ENCODE measurements around the gene ZNF865.
"Not testable (repeated sequence)": the region's sequence is repeated elsewhere in the genome, so short reads cannot be mapped to it uniquely, and the experiment has no call there.

The ZNF865 gene

DNA sequence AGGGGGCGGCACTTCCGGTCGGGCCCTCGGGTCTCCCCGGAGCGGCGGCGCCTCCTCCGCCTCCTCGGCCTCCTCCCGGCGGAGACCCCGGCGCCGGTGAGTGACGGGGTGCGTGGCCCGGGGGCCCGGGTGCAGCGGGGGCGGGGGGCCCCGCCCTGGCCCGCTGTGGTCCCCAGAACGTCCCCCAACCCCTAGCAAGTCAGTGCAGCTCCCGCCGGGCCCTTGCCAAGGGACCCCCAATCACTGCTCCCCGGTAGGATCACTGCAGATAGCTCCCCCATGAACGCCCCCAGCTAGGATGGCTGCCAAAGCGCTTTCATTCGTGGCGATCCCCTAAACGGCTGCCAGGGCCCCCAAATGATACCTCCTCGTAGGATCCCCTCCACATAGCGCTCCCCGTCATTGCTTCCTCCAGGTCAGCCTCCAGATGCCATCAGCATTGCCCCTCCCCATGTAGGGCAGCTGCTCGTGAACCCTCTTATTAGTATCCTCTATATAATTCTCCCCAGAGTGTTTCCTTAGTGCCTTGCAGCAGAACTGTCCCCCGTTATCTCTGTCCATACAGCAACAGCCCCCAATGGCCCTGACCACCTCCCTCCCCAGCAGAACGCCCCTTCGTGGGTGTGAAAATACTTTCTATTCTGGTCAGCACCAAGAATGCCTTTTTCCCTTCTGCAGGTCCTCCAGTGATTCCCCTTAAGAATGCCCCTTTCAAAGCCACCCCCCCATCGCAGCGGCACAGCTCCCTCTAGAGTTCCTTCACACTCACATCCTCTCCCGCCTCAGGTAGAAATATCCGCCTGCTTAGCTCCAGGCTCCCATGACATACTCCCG lies at the start of gene ZNF865:
Gene ZNF865 (plus strand): TSS at position 11 of the 834 bp plus-strand sequence. CDS start 7,972 bp downstream, outside the sequence.
- peaks cover 40% of the 10 kb centered on the region for H3K4me1 Mint-ChIP-seq (ENCODE audit: low read depth)

DNA sequence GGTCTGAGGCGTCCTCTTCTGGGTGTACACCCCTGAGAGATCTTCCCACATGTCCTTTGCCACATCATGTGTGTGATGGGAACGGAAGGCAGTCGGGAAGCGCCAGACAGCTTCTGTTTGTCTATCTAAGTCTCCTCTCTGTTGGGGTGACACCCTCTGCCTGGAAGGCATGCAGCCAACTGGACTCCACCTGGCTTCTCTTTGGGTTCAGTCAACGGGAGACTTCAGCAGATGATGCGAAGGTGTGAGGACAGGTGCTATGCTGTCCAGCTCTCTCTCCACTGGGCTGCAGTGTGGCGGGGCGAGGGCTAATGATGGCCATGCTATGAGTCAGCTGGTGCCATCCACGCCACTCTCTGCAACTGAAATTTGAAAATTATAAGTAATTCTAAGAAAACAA lies 45.8 kb upstream of the ZNF865 start:
- no peak overlapping the region for H3K4me3 Mint-ChIP-seq
- H3K9me3 Mint-ChIP-seq, result no peaks in the 10 kb centered on the region
- H3K27ac Mint-ChIP-seq, result no peak overlapping the region
- DNase-seq (ENCODE audit: low spot score), result no peak
- no peaks in the 10 kb centered on the region for H3K27me3 Mint-ChIP-seq (ENCODE audit: low read depth)
- H3K36me3 Mint-ChIP-seq (ENCODE audit: low read depth), result no peaks in the 10 kb centered on the region
- H3K4me1 Mint-ChIP-seq (ENCODE audit: low read depth), result no peaks in the 10 kb centered on the region

More for the DNA sequence above, at the start of gene ZNF865:
- peak within 1 kb of the TSS; percentile 95 for H3K27ac Mint-ChIP-seq
- peak within 1 kb of the TSS; percentile 93 for H3K4me3 Mint-ChIP-seq
- DNase-seq (ENCODE audit: low spot score), result peak; percentile 71
- H3K36me3 Mint-ChIP-seq (ENCODE audit: low read depth), result peaks cover 34% of the 10 kb centered on the region
- H3K9me3 Mint-ChIP-seq, result no peaks in the 10 kb centered on the region
- no peaks in the 10 kb centered on the region for H3K27me3 Mint-ChIP-seq (ENCODE audit: low read depth)

DNA sequence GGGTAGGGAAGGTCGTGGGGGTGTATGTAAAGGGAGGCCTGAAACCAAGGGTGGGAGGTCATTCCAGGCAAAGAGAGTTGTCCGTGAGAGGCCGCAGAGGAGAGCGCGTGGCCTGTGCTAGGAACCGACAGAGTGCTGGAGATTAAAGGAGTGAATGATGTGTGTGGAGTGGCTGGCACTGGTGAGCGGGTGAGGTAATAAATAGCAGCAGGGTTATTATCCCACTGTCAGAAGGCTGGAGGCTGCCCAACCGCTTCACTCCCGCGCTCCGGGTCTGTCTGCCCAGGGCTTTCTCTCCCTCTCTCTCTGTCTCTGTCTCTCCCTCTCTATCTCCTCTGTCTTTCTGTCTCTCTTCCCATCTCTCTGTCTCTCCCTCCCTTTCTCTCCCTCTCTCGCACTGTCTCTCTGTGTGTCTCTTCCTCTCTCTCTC lies 42.2 kb upstream of the ZNF865 start:
- Mint-ChIP-seq H3K4me1 (ENCODE audit: low read depth) (no peaks in the 10 kb centered on the region), H3K4me3 (no peak overlapping the region), H3K36me3 (ENCODE audit: low read depth) (no peaks in the 10 kb centered on the region), H3K27ac (no peak overlapping the region), H3K9me3 (no peaks in the 10 kb centered on the region), H3K27me3 (ENCODE audit: low read depth) (peaks cover 2% of the 10 kb centered on the region)
- no peak for DNase-seq (ENCODE audit: low spot score)

DNA sequence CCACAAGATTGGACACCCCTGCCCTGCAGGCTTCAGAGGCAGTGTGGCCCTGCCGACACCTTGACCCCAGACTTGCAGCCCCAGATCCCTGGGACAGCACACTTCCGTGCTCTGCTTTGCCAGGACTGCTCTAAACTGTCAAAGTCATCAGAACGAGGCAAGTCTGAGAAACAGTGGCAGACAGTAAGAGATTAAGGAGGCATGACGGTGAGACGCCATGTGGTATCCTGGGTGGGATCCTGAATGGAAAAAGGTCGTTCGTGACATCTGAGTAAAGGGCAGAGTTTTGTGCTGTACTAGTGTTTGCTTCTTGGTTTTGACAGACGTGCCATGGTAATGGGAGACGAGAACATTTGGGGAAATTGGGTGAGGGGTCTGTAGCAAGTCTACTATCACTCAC lies 38.6 kb upstream of the ZNF865 start:
- Mint-ChIP-seq H3K9me3 (no peaks in the 10 kb centered on the region), H3K36me3 (ENCODE audit: low read depth) (no peaks in the 10 kb centered on the region), H3K27ac (no peak overlapping the region), H3K4me1 (ENCODE audit: low read depth) (no peaks in the 10 kb centered on the region), H3K27me3 (ENCODE audit: low read depth) (peaks cover 2% of the 10 kb centered on the region), H3K4me3 (no peak overlapping the region)
- no peak for DNase-seq (ENCODE audit: low spot score)

DNA sequence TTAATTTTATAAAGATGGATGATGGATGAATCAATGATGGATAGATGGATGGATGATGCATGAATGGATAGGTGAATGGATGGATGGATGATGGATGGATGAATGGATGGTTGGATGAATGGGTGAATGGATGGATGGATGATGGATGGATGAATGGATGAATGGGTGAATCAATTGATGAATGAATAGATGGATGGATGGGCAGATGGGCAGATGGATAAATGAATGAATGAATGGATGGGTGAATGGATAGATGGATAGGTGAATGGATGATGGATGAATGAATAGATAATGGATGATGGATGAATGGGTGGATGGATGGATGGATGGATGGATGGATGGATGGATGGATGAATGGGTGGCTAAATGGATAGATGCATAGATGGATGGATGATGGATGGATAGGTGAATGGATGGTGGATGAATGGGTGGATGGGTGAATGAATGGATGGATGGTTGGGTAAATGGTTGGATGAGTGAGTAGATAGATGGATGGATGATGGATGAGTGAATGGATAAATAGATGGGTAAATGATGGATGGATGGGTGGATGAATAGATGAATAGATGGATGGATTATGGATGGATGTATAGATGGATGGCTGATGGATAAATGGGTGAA lies 37.6 kb upstream of the ZNF865 start:
- Mint-ChIP-seq H3K4me1 (ENCODE audit: low read depth) (no peaks in the 10 kb centered on the region), H3K4me3 (no peak overlapping the region), H3K36me3 (ENCODE audit: low read depth) (no peaks in the 10 kb centered on the region), H3K27ac (no peak overlapping the region), H3K27me3 (ENCODE audit: low read depth) (peaks cover 2% of the 10 kb centered on the region), H3K9me3 (no peaks in the 10 kb centered on the region)
- DNase-seq (ENCODE audit: low spot score), result no peak

DNA sequence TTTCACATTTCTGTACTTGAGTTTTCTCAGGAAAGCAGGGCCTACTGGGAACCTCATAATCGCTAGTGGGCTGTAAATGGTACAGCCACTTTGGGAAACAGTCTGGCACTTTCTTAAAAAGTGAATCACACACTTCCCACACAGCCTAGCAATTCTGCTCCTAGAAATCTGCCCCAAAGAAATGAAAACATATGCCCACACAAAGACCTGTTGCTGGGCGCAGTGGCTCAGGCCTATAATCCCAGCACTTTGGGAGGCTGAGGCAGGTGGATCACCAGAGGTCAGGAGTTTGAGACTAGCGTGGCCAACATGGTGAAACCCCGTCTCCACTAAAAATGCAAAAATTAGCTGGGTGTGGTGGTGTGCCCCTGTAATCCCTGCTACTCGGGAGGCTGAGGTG lies 36.0 kb upstream of the ZNF865 start:
- H3K9me3 Mint-ChIP-seq; H3K4me3 Mint-ChIP-seq; DNase-seq (ENCODE audit: low spot score): not testable (repeated sequence)

DNA sequence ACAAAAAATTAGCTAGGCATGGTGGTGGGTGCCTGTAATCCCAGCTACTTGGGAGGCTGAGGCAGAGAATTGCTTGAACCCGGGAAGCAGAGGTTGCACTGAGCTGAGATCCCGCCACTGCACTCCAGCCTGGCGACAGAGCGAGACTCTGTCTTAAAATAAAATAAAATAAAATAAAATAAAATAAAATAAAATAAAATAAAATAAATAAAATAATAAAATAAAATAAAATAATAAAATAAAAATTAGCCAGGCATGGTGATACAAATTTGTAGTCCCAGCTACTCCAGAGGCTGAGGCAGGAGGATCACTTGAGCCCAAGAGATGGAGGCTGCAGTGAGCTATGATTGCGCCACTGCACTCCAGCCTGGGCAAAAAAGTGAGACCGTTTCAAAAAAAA lies 31.5 kb upstream of the ZNF865 start:
- not testable (repeated sequence) for H3K27me3 Mint-ChIP-seq (ENCODE audit: low read depth); H3K9me3 Mint-ChIP-seq; H3K27ac Mint-ChIP-seq; H3K4me3 Mint-ChIP-seq; DNase-seq (ENCODE audit: low spot score); H3K4me1 Mint-ChIP-seq (ENCODE audit: low read depth); H3K36me3 Mint-ChIP-seq (ENCODE audit: low read depth)

More for the DNA sequence above, 36.0 kb upstream of the ZNF865 start:
- not testable (repeated sequence) for H3K27ac Mint-ChIP-seq; H3K27me3 Mint-ChIP-seq (ENCODE audit: low read depth); H3K4me1 Mint-ChIP-seq (ENCODE audit: low read depth); H3K36me3 Mint-ChIP-seq (ENCODE audit: low read depth)

DNA sequence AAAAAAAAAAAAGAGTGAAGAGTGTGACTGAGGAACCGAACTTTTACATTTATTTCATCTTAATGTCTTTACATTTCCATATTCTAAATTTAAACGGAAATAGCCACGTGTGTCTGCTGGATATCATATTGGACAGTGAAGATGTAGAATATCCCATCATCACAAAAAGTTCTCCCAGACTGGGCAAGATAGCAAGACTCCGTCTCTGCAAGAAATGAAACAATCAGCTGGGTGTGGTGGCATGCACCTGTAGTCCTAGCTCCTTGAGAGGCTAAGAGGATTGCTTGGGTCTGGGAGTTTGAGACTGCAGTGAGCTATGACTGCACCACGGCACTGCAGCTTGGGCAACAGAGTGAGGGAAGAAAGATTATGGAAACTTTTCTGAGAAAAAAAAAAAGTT lies 28.7 kb upstream of the ZNF865 start:
- Mint-ChIP-seq H3K9me3 (no peaks in the 10 kb centered on the region), H3K27me3 (ENCODE audit: low read depth) (no peaks in the 10 kb centered on the region), H3K4me1 (ENCODE audit: low read depth) (peaks cover 14% of the 10 kb centered on the region), H3K4me3 (peak overlapping the region; percentile 39), H3K27ac (no peak overlapping the region), H3K36me3 (ENCODE audit: low read depth) (peaks cover 8% of the 10 kb centered on the region)
- DNase-seq (ENCODE audit: low spot score), result no peak

DNA sequence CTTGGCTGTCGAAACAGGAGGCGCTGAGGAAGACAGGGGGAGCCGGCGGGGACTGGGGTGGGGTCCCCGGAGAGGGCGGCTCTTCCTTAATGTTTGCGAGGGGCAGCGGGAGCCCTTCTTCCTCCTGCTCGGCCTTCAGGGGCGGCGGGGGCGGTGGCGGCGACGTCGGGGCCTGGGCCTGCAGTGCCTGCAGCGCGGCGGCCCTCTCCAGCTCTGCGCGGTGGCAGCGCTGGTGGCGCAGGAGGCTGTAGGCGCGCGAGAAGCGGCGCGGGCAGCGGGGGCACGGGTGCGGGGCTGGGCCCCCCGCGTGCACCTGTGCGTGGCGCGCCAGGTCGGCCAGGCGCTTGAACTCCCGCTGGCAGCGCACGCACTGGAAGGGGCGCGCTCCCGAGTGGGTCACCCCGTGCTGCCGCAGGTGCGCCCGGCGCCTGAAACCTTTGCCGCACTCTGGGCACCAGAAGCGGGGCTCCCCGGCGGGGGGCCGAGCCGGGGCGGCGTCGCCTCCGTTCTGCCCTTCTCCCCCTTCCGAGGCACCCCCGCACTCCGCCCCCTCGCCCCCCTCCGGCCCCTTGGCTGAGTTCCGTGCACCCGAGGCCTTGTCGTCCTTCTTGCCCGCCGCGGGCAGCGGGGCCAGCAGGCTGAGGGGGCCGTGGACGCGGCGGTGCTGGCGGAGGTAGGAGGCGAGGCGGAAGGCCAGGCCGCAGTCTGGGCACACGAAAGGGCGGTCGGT lies 27.3 kb upstream of the ZNF865 start:
- H3K27me3 Mint-ChIP-seq (ENCODE audit: low read depth), result no peaks in the 10 kb centered on the region
- no peak overlapping the region for H3K4me3 Mint-ChIP-seq
- no peak for DNase-seq (ENCODE audit: low spot score)
- H3K9me3 Mint-ChIP-seq, result no peaks in the 10 kb centered on the region
- H3K4me1 Mint-ChIP-seq (ENCODE audit: low read depth), result peaks cover 17% of the 10 kb centered on the region
- H3K27ac Mint-ChIP-seq, result no peak overlapping the region
- peaks cover 8% of the 10 kb centered on the region for H3K36me3 Mint-ChIP-seq (ENCODE audit: low read depth)

DNA sequence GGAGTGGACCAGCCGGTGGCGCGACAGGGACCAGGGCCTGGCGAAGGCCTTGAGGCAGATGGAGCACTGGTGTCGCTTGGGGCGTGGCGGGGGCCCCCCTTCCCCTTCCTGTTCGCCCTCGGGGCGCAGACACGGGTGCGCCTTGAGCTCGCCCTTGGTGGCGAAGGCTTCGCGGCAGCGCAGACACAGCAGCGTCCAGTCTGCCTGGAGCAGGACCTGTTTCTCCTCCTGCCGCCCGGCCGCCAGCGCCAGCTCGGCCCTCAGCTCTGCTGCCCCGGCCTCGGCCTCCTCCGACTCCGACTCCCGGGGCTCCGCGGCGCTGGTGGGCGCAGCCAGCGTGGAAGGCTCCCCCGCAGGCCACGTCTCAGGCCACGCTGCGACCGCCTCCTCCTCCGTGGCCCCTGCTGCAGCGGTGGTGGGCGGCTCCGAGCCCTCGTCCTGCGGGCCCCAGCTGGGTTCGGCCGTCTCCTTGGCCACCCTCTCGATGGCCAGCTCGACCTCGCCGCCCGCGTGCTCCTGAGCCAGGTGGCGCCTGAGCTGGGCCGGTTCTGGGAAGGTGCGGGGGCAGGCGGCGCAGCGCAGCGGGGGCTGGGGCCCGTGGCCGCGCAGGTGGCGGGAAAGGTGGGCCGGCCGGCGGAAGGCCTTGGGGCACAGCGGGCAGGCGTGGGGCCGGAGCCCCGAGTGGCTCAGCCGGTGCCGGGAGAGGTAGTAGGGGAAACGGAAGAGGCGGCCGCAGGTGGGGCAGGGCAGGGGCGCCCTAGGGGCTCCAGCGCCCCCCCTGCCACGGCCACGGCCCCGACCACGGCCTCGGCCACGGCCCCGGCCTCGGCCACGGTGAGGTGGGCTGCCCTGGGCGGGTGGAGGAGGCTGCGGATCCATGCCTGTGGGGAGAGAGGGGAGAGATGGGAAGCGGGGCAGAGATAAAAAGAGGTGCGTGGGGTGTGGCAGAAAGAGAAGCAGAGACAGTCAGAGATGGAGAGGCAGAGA lies 26.4 kb upstream of the ZNF865 start:
- DNase-seq (ENCODE audit: low spot score), result no peak
- no peaks in the 10 kb centered on the region for H3K27me3 Mint-ChIP-seq (ENCODE audit: low read depth)
- H3K4me3 Mint-ChIP-seq, result peak overlapping the region; percentile 91
- H3K36me3 Mint-ChIP-seq (ENCODE audit: low read depth), result peaks cover 8% of the 10 kb centered on the region
- H3K9me3 Mint-ChIP-seq, result no peaks in the 10 kb centered on the region
- peaks cover 17% of the 10 kb centered on the region for H3K4me1 Mint-ChIP-seq (ENCODE audit: low read depth)
- H3K27ac Mint-ChIP-seq, result peak overlapping the region; percentile 90

DNA sequence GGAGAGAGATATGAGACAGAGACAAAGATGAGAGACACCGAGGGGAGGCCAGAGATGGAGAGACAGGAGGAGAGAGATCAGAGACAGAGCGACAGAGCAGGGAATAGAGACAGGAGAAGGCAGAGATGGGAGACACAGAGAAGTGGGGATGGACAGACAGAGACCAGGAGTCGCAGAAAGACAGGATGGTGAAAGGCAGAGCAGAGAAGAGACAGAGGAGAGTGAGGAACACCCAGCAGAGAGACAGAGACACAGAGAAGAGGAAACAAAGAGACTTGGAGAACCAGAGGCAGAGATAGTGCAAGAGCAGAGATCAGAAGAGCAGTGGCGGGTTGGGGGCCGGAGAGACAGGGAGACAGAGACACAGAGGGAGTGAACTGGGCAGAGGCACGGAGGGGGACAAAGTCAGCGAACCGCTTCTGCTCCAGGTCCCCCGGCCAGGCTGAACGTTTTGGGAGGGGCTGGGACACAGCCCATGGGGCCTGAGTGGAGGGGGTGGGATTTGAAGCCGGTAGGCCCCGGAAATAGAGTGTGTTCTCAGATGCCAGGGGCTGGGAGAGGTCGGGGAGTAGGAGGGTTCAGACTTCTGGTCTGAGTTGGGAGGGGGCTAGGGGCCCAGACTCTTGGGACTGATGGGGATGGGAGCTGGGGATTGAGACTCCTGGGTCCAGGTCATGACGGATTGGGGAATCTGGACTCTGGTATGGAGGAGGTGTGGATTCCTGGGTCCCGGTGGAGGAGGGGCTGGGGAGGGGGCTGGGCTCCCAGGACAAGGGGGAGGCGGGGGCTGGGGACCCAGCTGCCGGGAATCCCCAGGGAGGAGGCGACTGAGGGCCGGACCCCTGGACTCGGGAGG lies 25.5 kb upstream of the ZNF865 start:
- H3K4me1 Mint-ChIP-seq (ENCODE audit: low read depth), result peaks cover 17% of the 10 kb centered on the region
- peaks cover 2% of the 10 kb centered on the region for H3K27me3 Mint-ChIP-seq (ENCODE audit: low read depth)
- H3K4me3 Mint-ChIP-seq, result peak overlapping the region; percentile 91
- peaks cover 8% of the 10 kb centered on the region for H3K36me3 Mint-ChIP-seq (ENCODE audit: low read depth)
- no peaks in the 10 kb centered on the region for H3K9me3 Mint-ChIP-seq
- DNase-seq (ENCODE audit: low spot score), result no peak
- H3K27ac Mint-ChIP-seq, result peak overlapping the region; percentile 90

DNA sequence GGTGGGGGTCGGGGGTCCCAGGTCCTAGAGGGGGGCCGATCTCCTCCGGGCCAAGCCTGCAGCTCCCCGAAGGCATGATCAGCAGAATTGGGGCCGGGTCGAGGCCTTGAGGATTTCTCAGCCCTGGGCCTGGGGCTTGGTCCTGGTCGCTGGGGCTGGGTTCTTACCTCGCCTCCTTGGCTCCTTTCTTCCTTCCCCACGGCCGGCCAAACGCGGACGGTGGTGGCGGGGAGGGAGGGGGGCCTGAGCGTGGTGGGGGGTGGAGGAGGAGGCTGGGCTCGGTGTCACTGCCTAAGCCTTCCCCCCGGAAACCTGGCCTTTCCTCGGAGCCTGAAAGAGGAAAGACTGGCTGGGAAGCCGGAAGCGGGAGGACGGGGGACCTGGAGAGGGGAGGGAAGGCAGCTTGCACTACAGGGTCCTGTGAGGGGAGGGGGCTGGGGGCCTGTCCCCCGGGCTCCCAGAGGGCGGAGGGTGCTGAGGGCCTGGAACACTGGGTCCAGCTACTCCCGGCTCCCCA lies 24.8 kb upstream of the ZNF865 start, which contains the start of gene ZNF579:
Gene ZNF579 (minus strand): TSS at position 221 of the 517 bp plus-strand sequence. CDS start 1,209 bp downstream, outside the sequence.
- Mint-ChIP-seq H3K9me3 (no peaks in the 10 kb centered on the region), H3K4me3 (peak within 1 kb of the TSS; percentile 91), H3K36me3 (ENCODE audit: low read depth) (peaks cover 8% of the 10 kb centered on the region), H3K27me3 (ENCODE audit: low read depth) (peaks cover 9% of the 10 kb centered on the region), H3K27ac (peak within 1 kb of the TSS; percentile 90), H3K4me1 (ENCODE audit: low read depth) (peaks cover 21% of the 10 kb centered on the region)
- peak; percentile 74 for DNase-seq (ENCODE audit: low spot score)

Data from T-helper 2 cell treated with Interferon-gamma antibody and Interleukin-4, amounts not matched to agents 5 μg/mL and 100 μg/mL, for 36 hours (primary cell).